GM23338 (cell line): ENCODE measurements around the gene SERPINA7. TPM values are rescaled to one million over a fixed set of nuclear protein-coding genes. Genes with fewer than 3 reads are reported as not detected.
"Not testable (repeated sequence)": the region's sequence is repeated elsewhere in the genome, so short reads cannot be mapped to it uniquely, and the experiment has no call there.

Source experiments
- ATAC-seq: fragments of 200-7000 bp; cut with Tn5 transposase; 3 replicates; pipeline ENCODE4 v1.9.1; 2020
- DNase-seq: peaks from one replicate; pipeline ENCODE4 v3.0.0-alpha.2; 2015; ENCODE audit warnings: low spot score
- H2AFZ ChIP-seq: fragments of 200-600 bp; sonication (generic); 2 replicates; pipeline ENCODE4 v1.8.0; 2016; ENCODE audit warnings: antibody characterized with exemption, mild to moderate bottlenecking, moderate library complexity
- H3F3A ChIP-seq: fragments of 200-600 bp; sonication (generic); replicated peaks from 2 replicates; pipeline ENCODE4 v1.8.0; 2017; ENCODE audit warnings: antibody characterized with exemption, mixed run types, low read depth
- H3K27ac ChIP-seq: fragments of 200-600 bp; sonication (generic); 2 replicates; pipeline ENCODE4 v1.6.1; 2016; ENCODE audit warnings: low read depth
- H3K27me3 ChIP-seq: fragments of 200-600 bp; sonication (generic); 2 replicates; pipeline ENCODE4 v1.8.0; 2016; ENCODE audit warnings: mild to moderate bottlenecking, mixed run types, moderate library complexity; ENCODE audit not compliant: insufficient read depth
- H3K36me3 ChIP-seq: fragments of 200-600 bp; sonication (generic); 2 replicates; pipeline ENCODE4 v1.8.0; 2016; ENCODE audit warnings: mild to moderate bottlenecking; ENCODE audit not compliant: insufficient read depth
- H3K4me1 ChIP-seq: fragments of 200-600 bp; sonication (generic); 2 replicates; pipeline ENCODE4 v1.8.0; 2016; ENCODE audit warnings: mild to moderate bottlenecking, moderate library complexity; ENCODE audit not compliant: insufficient read depth
- H3K4me2 ChIP-seq: fragments of 200-600 bp; sonication (generic); 2 replicates; pipeline ENCODE4 v1.7.1; 2017; ENCODE audit warnings: mixed run types
- H3K4me3 ChIP-seq: fragments of 200-600 bp; sonication (generic); 2 replicates; pipeline ENCODE4 v1.6.1; 2016; ENCODE audit warnings: mixed run types
- H3K79me2 ChIP-seq: fragments of 200-600 bp; sonication (generic); replicated peaks from 2 replicates; pipeline ENCODE4 v1.8.0; 2017; ENCODE audit warnings: mild to moderate bottlenecking; ENCODE audit not compliant: insufficient read depth
- H3K9me2 ChIP-seq: fragments of 200-600 bp; sonication (generic); 2 replicates; pipeline ENCODE4 v1.8.0; 2017; ENCODE audit not compliant: insufficient read depth
- H4K20me1 ChIP-seq: fragments of 200-600 bp; sonication (generic); replicated peaks from 2 replicates; pipeline ENCODE4 v1.8.0; 2017; ENCODE audit warnings: mild to moderate bottlenecking; ENCODE audit not compliant: insufficient read depth
- H3K27ac Mint-ChIP-seq: 2 replicates; pipeline ENCODE4 v1.8.0; 2020; ENCODE audit warnings: inconsistent platforms, mild to moderate bottlenecking, moderate library complexity, mixed read lengths
- H3K27me3 Mint-ChIP-seq: 3 replicates; pipeline ENCODE4 v1.8.0; 2022; ENCODE audit warnings: low read depth, mild to moderate bottlenecking, moderate library complexity, mixed read lengths, inconsistent platforms; ENCODE audit not compliant: insufficient read depth, poor library complexity
- H3K36me3 Mint-ChIP-seq: 3 replicates; pipeline ENCODE4 v1.8.0; 2021; ENCODE audit warnings: low read depth, mild to moderate bottlenecking, inconsistent platforms, moderate library complexity, mixed read lengths
- H3K4me1 Mint-ChIP-seq: 3 replicates; pipeline ENCODE4 v1.8.0; 2020; ENCODE audit warnings: mild to moderate bottlenecking, inconsistent platforms, mixed read lengths
- H3K4me3 Mint-ChIP-seq: 3 replicates; pipeline ENCODE4 v1.8.0; 2021; ENCODE audit warnings: moderate library complexity, mild to moderate bottlenecking, inconsistent platforms, mixed read lengths
- H3K9me3 Mint-ChIP-seq: 3 replicates; pipeline ENCODE4 v1.8.0; 2020; ENCODE audit warnings: moderate library complexity, mild to moderate bottlenecking, inconsistent platforms, mixed read lengths
- EZH2 ChIP-seq: fragments of 200-600 bp; sonication (generic); IDR thresholded peaks from one replicate; pipeline ENCODE4 v1.8.0; 2017; ENCODE audit warnings: antibody characterized with exemption, mild to moderate bottlenecking, low read depth; ENCODE audit not compliant: unreplicated experiment
- EZH2phosphoT487 ChIP-seq: fragments of 200-600 bp; sonication (generic); IDR thresholded peaks from one replicate; pipeline ENCODE4 v1.8.1; 2018; ENCODE audit warnings: antibody characterized with exemption; ENCODE audit not compliant: unreplicated experiment
- JUNB ChIP-seq: IDR thresholded peaks from one replicate; pipeline ENCODE4 v1.6.1; 2016; ENCODE audit warnings: antibody characterized with exemption; ENCODE audit not compliant: unreplicated experiment
- NANOG ChIP-seq: IDR thresholded peaks from 2 replicates; pipeline ENCODE4 v1.6.1; 2016; ENCODE audit warnings: antibody characterized with exemption, borderline replicate concordance
- POLR2AphosphoS5 ChIP-seq: IDR thresholded peaks from 2 replicates; pipeline ENCODE4 v1.6.1; 2016; ENCODE audit warnings: antibody characterized with exemption, low read depth
- STAT1 ChIP-seq: IDR thresholded peaks from one replicate; pipeline ENCODE4 v1.6.1; 2016; ENCODE audit warnings: antibody characterized with exemption; ENCODE audit not compliant: unreplicated experiment
- ZNF331 ChIP-seq: fragments of 250-450 bp; sonication (Bioruptor Pico); IDR thresholded peaks from 2 replicates; pipeline ENCODE4 v1.5.0; 2020; ENCODE audit warnings: low read depth, mild to moderate bottlenecking, moderate library complexity
- polyA plus RNA-seq: library from polyadenylated mRNA; unstranded; fragments of >200 nt; fragmentation: Nextera tagmentation; extraction: Ambion mirVana; gene quantifications from 2 replicates; pipeline ENCODE4 v1.2.1, GENCODE V29; 2016
- total RNA-seq: library from RNA; depleted of rRNA; stranded (reverse); fragments of >200 nt; shearing (Covaris generic); gene quantifications from 2 replicates; pipeline ENCODE4 v1.2.3, GENCODE V29; 2014
- TF ChIP-seq, protein P1 (sequence below): fragments of 250-450 bp; sonication (Bioruptor Pico); IDR thresholded peaks from 2 replicates; pipeline ENCODE4 v1.5.0; 2020; ENCODE audit warnings: mild to moderate bottlenecking, moderate library complexity
- TF ChIP-seq, protein P2 (sequence below): IDR thresholded peaks from one replicate; pipeline ENCODE4 v1.6.1; 2018; ENCODE audit warnings: antibody characterized with exemption; ENCODE audit not compliant: unreplicated experiment
- TF ChIP-seq, protein P3 (sequence below), 2 experiments: fragments of 200-600 bp in 1 of 2; sonication (generic) in 1 of 2; conservative IDR thresholded peaks; 2 replicates each; pipeline versions ENCODE4 v1.5.1 to v1.6.1; 2016 to 2017; ENCODE audit warnings: antibody characterized with exemption in 2 of 2, low read depth in 2 of 2, mild to moderate bottlenecking in 2 of 2, moderate library complexity in 1 of 2

The SERPINA7 gene
- total and polyA plus RNA-seq, 2 experiments from 2014 or later, result not detected

DNA sequence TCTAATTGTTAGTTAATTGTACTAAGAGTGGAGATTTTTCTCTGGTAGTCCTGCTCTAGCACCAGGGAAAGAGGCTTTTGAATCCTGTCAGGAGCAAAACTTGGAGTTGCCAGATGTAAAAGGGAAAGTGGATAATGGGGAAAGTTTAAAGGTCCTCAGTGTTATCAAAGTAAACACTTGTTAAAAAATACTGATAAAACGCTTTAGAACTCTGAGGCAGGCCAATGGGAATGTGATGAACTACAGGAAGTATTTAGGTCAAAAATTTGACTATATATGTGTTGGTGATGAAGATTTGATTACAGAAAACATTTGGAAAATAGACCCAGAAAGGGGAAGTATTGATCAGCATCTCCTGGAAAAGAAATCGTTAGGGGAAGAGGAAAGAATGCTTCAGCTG lies 32.8 kb downstream of the SERPINA7 start (continued):
- TF ChIP-seq, protein P1, sequence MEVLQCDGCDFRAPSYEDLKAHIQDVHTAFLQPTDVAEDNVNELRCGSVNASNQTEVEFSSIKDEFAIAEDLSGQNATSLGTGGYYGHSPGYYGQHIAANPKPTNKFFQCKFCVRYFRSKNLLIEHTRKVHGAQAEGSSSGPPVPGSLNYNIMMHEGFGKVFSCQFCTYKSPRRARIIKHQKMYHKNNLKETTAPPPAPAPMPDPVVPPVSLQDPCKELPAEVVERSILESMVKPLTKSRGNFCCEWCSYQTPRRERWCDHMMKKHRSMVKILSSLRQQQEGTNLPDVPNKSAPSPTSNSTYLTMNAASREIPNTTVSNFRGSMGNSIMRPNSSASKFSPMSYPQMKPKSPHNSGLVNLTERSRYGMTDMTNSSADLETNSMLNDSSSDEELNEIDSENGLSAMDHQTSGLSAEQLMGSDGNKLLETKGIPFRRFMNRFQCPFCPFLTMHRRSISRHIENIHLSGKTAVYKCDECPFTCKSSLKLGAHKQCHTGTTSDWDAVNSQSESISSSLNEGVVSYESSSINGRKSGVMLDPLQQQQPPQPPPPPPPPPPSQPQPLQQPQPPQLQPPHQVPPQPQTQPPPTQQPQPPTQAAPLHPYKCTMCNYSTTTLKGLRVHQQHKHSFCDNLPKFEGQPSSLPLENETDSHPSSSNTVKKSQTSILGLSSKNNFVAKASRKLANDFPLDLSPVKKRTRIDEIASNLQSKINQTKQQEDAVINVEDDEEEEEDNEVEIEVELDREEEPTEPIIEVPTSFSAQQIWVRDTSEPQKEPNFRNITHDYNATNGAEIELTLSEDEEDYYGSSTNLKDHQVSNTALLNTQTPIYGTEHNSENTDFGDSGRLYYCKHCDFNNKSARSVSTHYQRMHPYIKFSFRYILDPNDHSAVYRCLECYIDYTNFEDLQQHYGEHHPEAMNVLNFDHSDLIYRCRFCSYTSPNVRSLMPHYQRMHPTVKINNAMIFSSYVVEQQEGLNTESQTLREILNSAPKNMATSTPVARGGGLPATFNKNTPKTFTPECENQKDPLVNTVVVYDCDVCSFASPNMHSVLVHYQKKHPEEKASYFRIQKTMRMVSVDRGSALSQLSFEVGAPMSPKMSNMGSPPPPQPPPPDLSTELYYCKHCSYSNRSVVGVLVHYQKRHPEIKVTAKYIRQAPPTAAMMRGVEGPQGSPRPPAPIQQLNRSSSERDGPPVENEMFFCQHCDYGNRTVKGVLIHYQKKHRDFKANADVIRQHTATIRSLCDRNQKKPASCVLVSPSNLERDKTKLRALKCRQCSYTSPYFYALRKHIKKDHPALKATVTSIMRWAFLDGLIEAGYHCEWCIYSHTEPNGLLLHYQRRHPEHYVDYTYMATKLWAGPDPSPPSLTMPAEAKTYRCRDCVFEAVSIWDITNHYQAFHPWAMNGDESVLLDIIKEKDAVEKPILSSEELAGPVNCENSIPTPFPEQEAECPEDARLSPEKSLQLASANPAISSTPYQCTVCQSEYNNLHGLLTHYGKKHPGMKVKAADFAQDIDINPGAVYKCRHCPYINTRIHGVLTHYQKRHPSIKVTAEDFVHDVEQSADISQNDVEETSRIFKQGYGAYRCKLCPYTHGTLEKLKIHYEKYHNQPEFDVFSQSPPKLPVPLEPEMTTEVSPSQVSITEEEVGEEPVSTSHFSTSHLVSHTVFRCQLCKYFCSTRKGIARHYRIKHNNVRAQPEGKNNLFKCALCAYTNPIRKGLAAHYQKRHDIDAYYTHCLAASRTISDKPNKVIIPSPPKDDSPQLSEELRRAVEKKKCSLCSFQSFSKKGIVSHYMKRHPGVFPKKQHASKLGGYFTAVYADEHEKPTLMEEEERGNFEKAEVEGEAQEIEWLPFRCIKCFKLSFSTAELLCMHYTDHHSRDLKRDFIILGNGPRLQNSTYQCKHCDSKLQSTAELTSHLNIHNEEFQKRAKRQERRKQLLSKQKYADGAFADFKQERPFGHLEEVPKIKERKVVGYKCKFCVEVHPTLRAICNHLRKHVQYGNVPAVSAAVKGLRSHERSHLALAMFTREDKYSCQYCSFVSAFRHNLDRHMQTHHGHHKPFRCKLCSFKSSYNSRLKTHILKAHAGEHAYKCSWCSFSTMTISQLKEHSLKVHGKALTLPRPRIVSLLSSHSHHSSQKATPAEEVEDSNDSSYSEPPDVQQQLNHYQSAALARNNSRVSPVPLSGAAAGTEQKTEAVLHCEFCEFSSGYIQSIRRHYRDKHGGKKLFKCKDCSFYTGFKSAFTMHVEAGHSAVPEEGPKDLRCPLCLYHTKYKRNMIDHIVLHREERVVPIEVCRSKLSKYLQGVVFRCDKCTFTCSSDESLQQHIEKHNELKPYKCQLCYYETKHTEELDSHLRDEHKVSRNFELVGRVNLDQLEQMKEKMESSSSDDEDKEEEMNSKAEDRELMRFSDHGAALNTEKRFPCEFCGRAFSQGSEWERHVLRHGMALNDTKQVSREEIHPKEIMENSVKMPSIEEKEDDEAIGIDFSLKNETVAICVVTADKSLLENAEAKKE (CRISPR knock-in tag), result no peak
- TF ChIP-seq STAT1 (no peak), EZH2 (no peak), NANOG (no peak)

DNA sequence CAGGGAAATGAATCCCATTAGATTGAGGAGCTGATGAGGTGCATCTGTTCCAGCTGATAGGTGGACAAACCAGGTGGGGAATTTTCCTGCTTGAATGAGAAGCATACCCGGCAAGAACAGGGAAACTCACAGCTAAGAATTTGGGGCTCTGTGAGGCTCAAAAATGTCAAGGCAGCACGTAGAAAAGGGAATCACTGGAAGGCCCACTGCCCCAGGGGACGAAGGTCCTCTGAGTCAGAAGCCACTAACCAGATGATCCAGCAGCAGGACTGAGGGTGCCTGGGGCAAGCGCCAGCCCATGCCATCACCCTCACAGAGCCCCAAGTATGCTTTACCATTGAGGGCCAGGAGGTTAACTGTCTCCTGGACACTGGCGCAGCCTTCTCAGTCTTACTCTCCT lies 37.9 kb downstream of the SERPINA7 start:
- H3K27me3 Mint-ChIP-seq, H3F3A ChIP-seq, H3K27me3 ChIP-seq, H3K79me2 ChIP-seq, H3K27ac ChIP-seq, H3K4me2 ChIP-seq, H3K36me3 Mint-ChIP-seq, ATAC-seq, H3K27ac Mint-ChIP-seq, H3K4me3 ChIP-seq, H4K20me1 ChIP-seq, DNase-seq, H3K4me1 Mint-ChIP-seq, H3K9me2 ChIP-seq, H3K36me3 ChIP-seq, H3K4me3 Mint-ChIP-seq, H3K4me1 ChIP-seq, H2AFZ ChIP-seq: not testable (repeated sequence)
- H3K9me3 Mint-ChIP-seq, result peaks cover 37% of the 10 kb centered on the region

DNA sequence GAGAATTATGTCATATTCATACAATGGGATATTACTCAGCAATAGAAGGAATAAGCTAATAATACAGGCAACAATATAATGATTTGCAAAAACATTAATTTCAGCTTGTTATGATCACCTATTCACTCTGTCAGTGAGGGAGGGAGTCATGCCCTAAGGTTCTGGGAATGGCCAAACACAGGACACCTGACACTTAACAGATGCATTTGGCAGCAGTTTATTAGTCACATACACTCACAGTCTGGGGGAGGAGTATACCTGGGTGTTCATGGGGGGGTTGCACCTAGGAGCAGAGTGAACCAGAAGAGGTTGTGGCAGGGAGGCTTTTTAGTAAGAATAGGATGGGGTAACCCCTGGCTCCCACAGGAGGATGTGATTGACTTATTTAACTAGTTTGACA lies 38.3 kb downstream of the SERPINA7 start:
- H3F3A ChIP-seq, result no peaks in the 10 kb centered on the region
- H3K9me3 Mint-ChIP-seq, result peaks cover 40% of the 10 kb centered on the region
- H3K27me3 ChIP-seq, result no peaks in the 10 kb centered on the region
- no peak overlapping the region for H2AFZ ChIP-seq
- H3K4me2 ChIP-seq, result no peak overlapping the region
- peaks cover 3% of the 10 kb centered on the region for H3K27me3 Mint-ChIP-seq
- H3K4me1 Mint-ChIP-seq, result no peaks in the 10 kb centered on the region
- no peaks in the 10 kb centered on the region for H3K36me3 ChIP-seq
- H4K20me1 ChIP-seq, result no peaks in the 10 kb centered on the region
- H3K27ac ChIP-seq, result no peak overlapping the region
- no peaks in the 10 kb centered on the region for H3K9me2 ChIP-seq
- no peak for ATAC-seq
- no peak overlapping the region for H3K4me3 ChIP-seq
- no peaks in the 10 kb centered on the region for H3K79me2 ChIP-seq
- H3K27ac Mint-ChIP-seq, result no peak overlapping the region
- no peak overlapping the region for H3K4me3 Mint-ChIP-seq
- no peaks in the 10 kb centered on the region; the same call in 2 of the 3 replicates for H3K36me3 Mint-ChIP-seq
- no peaks in the 10 kb centered on the region for H3K4me1 ChIP-seq
- no peak for DNase-seq
- TF ChIP-seq JUNB, result no peak
- no peak for TF ChIP-seq EZH2phosphoT487
- TF ChIP-seq, protein P2, sequence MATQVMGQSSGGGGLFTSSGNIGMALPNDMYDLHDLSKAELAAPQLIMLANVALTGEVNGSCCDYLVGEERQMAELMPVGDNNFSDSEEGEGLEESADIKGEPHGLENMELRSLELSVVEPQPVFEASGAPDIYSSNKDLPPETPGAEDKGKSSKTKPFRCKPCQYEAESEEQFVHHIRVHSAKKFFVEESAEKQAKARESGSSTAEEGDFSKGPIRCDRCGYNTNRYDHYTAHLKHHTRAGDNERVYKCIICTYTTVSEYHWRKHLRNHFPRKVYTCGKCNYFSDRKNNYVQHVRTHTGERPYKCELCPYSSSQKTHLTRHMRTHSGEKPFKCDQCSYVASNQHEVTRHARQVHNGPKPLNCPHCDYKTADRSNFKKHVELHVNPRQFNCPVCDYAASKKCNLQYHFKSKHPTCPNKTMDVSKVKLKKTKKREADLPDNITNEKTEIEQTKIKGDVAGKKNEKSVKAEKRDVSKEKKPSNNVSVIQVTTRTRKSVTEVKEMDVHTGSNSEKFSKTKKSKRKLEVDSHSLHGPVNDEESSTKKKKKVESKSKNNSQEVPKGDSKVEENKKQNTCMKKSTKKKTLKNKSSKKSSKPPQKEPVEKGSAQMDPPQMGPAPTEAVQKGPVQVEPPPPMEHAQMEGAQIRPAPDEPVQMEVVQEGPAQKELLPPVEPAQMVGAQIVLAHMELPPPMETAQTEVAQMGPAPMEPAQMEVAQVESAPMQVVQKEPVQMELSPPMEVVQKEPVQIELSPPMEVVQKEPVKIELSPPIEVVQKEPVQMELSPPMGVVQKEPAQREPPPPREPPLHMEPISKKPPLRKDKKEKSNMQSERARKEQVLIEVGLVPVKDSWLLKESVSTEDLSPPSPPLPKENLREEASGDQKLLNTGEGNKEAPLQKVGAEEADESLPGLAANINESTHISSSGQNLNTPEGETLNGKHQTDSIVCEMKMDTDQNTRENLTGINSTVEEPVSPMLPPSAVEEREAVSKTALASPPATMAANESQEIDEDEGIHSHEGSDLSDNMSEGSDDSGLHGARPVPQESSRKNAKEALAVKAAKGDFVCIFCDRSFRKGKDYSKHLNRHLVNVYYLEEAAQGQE, result no peak
- no peak for TF ChIP-seq ZNF331 (CRISPR knock-in tag)
- no peak for TF ChIP-seq NANOG
- TF ChIP-seq, protein P3, sequence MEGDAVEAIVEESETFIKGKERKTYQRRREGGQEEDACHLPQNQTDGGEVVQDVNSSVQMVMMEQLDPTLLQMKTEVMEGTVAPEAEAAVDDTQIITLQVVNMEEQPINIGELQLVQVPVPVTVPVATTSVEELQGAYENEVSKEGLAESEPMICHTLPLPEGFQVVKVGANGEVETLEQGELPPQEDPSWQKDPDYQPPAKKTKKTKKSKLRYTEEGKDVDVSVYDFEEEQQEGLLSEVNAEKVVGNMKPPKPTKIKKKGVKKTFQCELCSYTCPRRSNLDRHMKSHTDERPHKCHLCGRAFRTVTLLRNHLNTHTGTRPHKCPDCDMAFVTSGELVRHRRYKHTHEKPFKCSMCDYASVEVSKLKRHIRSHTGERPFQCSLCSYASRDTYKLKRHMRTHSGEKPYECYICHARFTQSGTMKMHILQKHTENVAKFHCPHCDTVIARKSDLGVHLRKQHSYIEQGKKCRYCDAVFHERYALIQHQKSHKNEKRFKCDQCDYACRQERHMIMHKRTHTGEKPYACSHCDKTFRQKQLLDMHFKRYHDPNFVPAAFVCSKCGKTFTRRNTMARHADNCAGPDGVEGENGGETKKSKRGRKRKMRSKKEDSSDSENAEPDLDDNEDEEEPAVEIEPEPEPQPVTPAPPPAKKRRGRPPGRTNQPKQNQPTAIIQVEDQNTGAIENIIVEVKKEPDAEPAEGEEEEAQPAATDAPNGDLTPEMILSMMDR (conservative IDR thresholded peaks at IDR 0.05; ENCODE audit: low read depth in 2 of 2), result no peak
- no peak for TF ChIP-seq EZH2
- no peak for TF ChIP-seq POLR2AphosphoS5
